MM.1S (cell line): Measurements from ENCODE around the gene PPP1R14C.

ENCODE experiments used
- EZH2phosphoT487 ChIP-seq: fragments of 300-600 bp; sonication (generic); IDR thresholded peaks from 2 replicates; pipeline ENCODE4 v1.6.1; 2018; ENCODE audit warnings: antibody characterized with exemption, low read length
- TF ChIP-seq, protein P1 (sequence below): fragments of 300-600 bp; sonication (generic); IDR thresholded peaks from 2 replicates; pipeline ENCODE4 v1.5.1; 2016; ENCODE audit warnings: antibody characterized with exemption, low read length, mixed read lengths

DNA sequence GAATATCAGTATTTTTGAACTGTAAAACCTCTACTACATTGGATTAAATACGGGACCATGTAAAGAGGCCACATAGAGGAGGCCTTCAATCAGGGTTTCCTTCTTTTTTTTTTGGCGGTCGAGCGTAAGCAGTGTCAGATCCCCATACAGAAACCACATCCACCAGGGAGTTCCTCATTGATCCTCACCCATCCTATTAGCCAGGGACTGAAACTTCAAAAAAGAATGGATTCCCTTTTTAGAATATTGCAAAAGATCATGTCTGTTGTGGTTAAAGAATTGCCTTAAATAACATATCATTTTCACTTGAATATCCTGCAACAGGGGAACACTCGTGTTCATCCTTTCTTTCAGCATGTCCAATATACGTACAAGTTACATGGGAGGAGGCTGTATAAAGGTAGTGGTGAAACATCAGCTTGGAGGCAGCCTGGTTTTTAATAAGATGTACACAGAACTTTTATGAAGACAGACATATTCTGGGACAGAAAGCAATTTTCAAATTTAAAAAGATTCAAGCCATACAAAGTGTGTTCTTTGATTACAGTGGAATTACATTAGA lies 96.1 kb downstream of the PPP1R14C start:
- TF ChIP-seq, protein P1, sequence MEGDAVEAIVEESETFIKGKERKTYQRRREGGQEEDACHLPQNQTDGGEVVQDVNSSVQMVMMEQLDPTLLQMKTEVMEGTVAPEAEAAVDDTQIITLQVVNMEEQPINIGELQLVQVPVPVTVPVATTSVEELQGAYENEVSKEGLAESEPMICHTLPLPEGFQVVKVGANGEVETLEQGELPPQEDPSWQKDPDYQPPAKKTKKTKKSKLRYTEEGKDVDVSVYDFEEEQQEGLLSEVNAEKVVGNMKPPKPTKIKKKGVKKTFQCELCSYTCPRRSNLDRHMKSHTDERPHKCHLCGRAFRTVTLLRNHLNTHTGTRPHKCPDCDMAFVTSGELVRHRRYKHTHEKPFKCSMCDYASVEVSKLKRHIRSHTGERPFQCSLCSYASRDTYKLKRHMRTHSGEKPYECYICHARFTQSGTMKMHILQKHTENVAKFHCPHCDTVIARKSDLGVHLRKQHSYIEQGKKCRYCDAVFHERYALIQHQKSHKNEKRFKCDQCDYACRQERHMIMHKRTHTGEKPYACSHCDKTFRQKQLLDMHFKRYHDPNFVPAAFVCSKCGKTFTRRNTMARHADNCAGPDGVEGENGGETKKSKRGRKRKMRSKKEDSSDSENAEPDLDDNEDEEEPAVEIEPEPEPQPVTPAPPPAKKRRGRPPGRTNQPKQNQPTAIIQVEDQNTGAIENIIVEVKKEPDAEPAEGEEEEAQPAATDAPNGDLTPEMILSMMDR: no peak
- TF ChIP-seq EZH2phosphoT487: no peak
